Activated naive CD4-positive, alpha-beta T cell treated with anti-CD3 and anti-CD28 coated beads, Interleukin-2, amount 50 U/mL, for 72 hours (primary cell): Measurements from ENCODE around the gene NUDT7. TPM values are rescaled to one million over a fixed set of nuclear protein-coding genes. Genes with fewer than 3 reads are reported as not detected.

ENCODE experiments used
- ATAC-seq, 2 donors: fragments of 150-1000 bp; cut with Tn5 transposase; 2 replicates each; pipeline ENCODE4 v1.10.0; 2021; ENCODE audit warnings: mild to moderate bottlenecking in 2 of 2, moderate library complexity in 2 of 2
- DNase-seq, 2 donors: peaks; one replicate each; pipeline ENCODE4 v3.0.0; 2021 to 2022; ENCODE audit warnings: low spot score in 2 of 2
- H3K27ac Mint-ChIP-seq, 2 donors: one replicate each; pipeline ENCODE4 v1.8.0; 2022; ENCODE audit warnings: mild to moderate bottlenecking in 2 of 2, mixed read lengths in 2 of 2
- H3K36me3 Mint-ChIP-seq, 2 donors: one replicate each; pipeline ENCODE4 v1.8.0; 2022; ENCODE audit warnings: mixed read lengths in 2 of 2
- H3K9me3 Mint-ChIP-seq, 2 donors: one replicate each; pipeline ENCODE4 v1.8.0; 2022; ENCODE audit warnings: mixed read lengths in 2 of 2
- total RNA-seq, 2 donors: library from RNA; stranded (reverse); gene quantifications; one replicate each; pipeline ENCODE4 v1.2.3, GENCODE V29; 2022

The NUDT7 gene
- 1 to 10 TPM; 5.2 to 6.7 TPM for total RNA-seq

DNA sequence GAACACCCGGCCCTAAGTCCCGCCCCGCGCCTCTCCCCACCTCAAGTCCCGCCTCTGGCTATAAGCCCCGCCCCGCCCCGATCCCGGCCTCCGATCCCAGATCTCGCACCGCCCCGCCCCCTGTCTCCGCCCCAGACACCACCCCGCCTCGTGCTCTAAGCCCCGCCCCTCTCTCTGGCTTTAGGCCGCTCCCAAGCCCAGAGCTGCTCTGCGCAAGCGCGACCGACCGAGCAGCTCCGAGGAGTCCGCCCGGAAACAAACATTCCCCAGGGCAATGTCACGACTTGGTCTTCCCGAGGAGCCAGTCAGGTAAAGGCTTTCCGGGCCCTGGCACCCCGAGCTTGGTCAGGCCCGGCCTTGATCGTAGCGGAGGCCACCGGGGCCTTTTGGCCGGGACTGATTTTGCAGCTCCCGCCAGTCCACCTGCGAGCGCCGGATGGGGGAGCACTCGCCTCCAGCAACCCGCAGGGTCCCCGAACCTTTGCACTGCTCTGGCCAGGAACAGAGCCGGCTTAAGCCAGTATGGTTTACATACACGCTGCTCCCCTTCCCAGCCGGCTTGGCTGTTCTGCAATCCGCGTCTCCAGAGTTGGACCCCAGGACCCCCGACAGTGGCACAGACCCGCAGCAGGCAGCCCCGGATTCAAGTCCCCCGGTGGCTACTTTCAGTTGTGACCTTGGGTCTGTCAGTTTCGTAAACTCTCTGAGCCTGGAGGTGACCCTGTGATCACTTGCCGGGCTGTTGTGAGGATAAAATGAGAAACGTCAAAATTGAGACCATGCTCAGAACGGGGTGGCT lies at the start of gene NUDT7:
TSS of gene NUDT7 (plus strand) at position 206 of the 799 bp plus-strand sequence. CDS start at position 275, 69 bp downstream.
- peaks cover 0 to 6% of the 10 kb centered on the region in 2 donors for H3K9me3 Mint-ChIP-seq
- H3K27ac Mint-ChIP-seq: peak within 1 kb of the TSS; percentile 36 to 85
- H3K36me3 Mint-ChIP-seq: peaks cover 10 to 21% of the 10 kb centered on the region in 2 donors
- DNase-seq (peak; percentile 95 to 96), ATAC-seq (peak; percentile 92 to 94)

DNA sequence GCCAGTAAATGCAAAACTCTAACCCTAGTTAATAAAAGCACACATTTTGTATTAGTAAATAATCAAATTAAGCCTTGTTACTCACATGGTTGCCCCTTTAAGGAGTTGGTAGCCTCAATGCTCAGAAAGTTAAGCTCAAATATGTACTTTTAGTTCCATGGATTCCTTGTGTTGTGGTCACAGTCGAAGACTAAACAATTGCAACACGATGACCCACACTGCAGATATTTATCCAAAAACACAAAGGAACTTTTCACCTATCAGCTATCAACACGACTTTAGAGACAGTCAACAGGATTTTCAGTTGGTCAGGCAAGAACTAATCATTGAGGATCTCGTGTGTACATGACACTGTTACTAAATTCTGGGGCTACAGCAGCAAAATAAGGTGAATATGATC lies 47.4 kb upstream of the NUDT7 start:
- DNase-seq (no peak), ATAC-seq (no peak)
- H3K36me3 Mint-ChIP-seq: no peaks in the 10 kb centered on the region
- no peaks in the 10 kb centered on the region for H3K9me3 Mint-ChIP-seq
- H3K27ac Mint-ChIP-seq: no peak overlapping the region

DNA sequence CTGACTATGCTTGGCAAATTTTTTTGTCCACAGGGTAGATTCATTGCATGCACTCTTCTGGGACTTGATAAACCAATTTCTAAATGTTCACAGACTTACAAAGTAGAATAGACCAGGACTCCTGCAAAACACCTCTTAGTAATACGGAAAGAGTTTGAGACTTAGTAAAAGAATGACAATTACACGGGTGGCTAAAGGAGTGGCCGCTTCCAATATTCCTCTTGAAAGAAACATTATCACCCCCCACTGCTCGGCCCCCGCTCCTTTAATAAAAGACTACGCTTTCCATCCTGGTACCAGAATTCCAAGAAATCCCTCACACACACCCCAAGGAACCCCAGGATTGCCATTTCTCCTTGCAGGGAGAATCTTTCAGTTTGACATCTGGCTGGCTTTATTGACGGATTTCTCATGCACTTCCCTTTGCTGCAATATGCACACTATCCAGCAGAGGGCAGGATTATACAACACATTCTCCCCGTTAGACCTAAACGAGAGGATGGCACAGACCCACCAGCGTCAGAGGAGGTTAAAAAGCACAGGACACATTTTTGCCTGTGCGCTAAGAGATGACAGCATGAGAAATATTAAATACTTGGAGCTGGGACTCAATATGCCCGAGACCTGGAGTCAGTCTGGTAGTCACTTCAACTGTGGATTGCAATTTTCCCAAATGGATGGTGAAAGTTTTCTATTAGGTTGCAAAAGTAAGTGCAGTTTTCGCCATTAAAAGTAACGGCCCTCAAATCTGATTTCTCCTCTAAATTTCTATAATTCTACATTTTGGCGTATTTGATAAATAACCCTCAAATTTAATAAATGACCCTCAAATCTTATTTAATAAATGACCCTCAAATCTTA lies 46.6 kb upstream of the NUDT7 start:
- peak; percentile 55 to 60 for DNase-seq
- H3K9me3 Mint-ChIP-seq: no peaks in the 10 kb centered on the region
- H3K27ac Mint-ChIP-seq: no peak overlapping the region
- ATAC-seq: peak; percentile 54 to 77
- H3K36me3 Mint-ChIP-seq: no peaks in the 10 kb centered on the region

DNA sequence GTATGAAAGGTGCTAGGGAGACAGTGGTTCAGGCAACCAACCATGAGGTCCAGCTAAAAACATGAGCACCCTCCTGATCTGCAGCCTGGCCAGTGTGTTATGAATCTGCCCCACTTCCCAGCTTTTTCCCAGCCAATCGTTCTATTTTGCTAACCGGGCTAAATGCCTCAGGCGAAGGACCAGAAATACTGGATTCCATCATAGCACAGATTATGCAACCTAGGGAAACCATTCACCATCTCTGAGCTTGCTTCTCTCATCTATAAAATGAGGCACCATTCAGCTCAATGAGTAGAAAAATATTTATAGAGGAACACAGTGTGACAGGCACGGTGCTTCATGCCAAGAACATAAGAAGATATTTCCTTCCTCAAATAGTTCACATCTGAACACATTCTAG lies 45.2 kb upstream of the NUDT7 start:
- Mint-ChIP-seq H3K9me3 (no peaks in the 10 kb centered on the region), H3K36me3 (no peaks in the 10 kb centered on the region), H3K27ac (no peak overlapping the region)
- DNase-seq (no peak), ATAC-seq (no peak)

DNA sequence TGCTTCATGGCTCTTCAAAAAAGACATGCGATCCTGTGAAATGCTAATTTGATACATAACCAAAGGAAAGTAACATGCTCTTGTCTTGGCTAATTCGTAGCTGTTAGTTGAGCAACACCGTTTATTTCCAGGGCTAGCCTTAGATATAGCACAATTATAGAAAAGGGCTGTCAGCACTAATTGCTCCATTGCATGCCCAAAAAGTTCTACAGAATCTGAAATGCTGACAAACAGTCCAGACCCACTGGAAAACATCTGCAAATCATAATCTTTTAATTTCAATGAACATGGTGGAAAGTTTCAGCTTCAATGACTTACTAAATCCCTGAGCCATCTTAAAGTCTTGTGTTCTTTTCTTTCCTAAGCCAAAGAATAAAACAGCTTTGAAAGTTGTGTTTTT lies 42.9 kb upstream of the NUDT7 start:
- ATAC-seq (no peak), DNase-seq (no peak)
- H3K27ac Mint-ChIP-seq: no peak overlapping the region
- H3K36me3 Mint-ChIP-seq: no peaks in the 10 kb centered on the region
- H3K9me3 Mint-ChIP-seq: no peaks in the 10 kb centered on the region

DNA sequence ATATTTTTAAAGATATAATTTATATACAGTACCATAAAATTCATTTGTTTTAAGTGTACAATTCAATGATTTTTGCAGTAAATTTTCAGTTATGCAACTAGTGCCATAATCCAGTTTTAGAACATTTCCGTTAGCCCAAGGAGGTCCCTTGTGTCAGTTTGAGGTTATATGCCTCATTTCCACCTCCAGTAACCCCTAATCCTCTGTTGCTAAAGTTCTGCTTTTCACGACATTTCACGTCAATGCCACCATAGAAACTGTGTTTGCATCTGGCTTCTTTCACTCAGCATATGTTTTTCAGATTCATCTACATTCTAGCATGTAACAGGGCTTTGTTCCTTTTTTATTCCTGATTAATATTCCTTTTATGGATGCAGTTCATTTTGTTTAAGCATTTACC lies 42.4 kb upstream of the NUDT7 start:
- Mint-ChIP-seq H3K36me3 (no peaks in the 10 kb centered on the region), H3K9me3 (no peaks in the 10 kb centered on the region)
- ATAC-seq: no peak

DNA sequence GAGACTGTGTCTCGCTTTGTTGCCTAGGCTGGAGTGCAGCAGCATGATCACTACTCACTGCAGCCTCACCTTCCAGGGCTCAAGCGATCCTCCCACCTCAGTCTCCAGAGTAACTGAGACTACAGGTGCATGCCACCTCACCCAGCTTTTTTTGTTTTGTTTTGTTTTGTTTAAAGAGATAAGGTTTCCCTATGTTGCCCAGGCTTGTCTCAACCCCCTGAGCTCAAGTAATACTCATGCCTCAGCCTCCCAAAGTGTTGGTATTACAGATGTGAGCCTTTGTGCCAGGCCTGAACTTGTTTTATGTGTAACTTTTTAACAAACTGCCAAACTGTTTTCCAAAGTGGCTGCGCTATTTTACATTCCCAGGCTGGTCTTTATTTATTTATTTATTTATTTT lies 41.8 kb upstream of the NUDT7 start:
- ATAC-seq (no peak), DNase-seq (no peak)
- no peaks in the 10 kb centered on the region for H3K9me3 Mint-ChIP-seq
- no peak overlapping the region for H3K27ac Mint-ChIP-seq
- H3K36me3 Mint-ChIP-seq: no peaks in the 10 kb centered on the region

More for the DNA sequence above, 42.4 kb upstream of the NUDT7 start:
- no peak for DNase-seq
- H3K27ac Mint-ChIP-seq: no peak overlapping the region

DNA sequence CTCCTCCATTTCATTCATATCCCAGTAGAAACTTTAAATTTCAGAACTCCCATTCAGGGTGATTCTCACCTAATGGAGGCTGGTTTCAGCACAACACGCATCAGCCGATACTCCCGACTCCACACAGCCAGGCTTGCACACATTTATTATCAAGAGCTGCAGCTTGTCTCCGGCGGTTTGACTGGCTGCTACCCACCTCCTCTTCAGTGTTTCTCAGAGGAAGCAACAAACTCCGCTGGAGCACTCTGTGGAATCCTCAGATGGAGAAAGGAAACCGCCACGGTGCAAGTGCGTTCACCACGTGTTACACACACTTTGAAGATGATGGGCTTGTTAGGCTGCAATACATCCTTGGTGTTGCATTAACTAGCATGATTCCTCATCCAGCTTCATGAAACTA lies 39.7 kb upstream of the NUDT7 start:
- DNase-seq (no peak), ATAC-seq (no peak)
- no peaks in the 10 kb centered on the region for H3K9me3 Mint-ChIP-seq
- H3K27ac Mint-ChIP-seq: no peak overlapping the region
- no peaks in the 10 kb centered on the region for H3K36me3 Mint-ChIP-seq

DNA sequence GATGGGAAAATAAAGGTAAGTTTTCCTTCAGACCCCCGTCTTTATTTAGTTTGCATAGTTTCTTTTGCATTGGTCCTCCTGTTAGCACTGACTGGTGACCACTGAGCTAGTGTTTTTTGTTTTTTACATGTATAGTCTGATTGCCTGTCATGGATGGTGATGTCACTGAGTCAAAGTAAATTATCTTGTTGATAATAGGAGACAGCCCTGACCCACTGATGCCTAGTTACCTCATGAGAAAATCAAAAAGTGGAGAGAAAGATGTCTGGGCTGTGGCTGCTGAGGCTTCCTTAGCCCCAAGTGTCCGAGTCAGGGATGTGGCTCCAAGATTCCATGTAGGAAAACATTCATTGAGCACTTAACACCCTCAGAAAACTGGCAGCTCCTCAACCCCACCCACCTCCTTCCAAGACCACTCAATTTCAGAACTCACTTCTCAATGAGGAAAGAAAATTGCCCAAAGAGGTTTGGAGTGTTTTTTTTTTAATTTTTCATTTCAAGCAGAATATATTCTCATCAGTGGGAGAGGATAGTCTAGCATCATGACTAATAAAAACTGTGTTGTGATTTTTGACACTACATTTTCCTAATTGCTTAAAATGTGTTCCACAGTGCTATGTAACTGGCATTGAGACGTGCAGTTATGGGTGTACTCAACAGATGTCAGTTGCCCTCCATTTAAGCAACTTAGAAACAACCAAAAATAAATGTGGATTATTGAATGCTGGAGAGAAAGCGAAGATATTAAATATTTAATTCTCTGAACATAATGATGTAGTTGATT lies 38.7 kb upstream of the NUDT7 start:
- Mint-ChIP-seq H3K27ac (no peak overlapping the region), H3K36me3 (no peaks in the 10 kb centered on the region), H3K9me3 (no peaks in the 10 kb centered on the region)
- no peak for DNase-seq
- no peak for ATAC-seq

DNA sequence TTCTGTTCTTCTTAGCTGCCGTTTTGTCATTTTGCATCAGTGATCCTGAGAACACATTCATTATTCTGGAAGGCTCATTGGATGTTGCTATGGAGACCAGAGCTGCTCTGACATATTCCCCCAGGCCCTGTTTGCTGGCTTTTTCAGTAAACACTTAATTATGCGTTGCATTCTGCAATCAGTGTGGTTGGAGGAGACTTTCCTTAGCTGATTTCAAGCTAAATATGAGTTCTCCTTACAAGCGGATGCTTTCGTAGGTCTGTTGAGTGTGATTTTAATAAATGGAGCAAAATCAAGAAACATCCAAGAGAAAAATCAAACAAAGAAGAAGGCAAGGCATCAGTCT lies 38.2 kb upstream of the NUDT7 start:
- DNase-seq: no peak
- no peak overlapping the region for H3K27ac Mint-ChIP-seq
- no peaks in the 10 kb centered on the region for H3K9me3 Mint-ChIP-seq
- no peaks in the 10 kb centered on the region for H3K36me3 Mint-ChIP-seq
- ATAC-seq: no peak

DNA sequence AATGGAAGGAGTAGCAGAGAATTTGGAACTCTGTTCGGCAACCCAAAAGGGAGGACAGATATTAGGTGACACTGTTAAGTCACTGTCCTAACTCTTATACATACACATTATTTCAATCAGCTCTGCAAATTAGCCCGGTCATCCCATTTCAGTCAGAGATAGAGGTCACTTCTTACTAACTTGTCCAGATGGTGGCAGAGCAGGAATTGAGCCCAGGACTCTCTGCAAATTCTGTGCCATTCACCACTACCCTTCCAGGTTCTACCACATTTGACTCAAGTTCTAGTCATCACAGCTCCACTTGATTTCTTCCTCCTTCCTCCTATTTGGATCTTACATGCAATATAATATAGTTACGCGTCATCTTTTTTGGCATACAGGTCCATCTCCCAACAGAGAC lies 35.9 kb upstream of the NUDT7 start:
- no peak for DNase-seq
- Mint-ChIP-seq H3K9me3 (no peaks in the 10 kb centered on the region), H3K36me3 (no peaks in the 10 kb centered on the region), H3K27ac (no peak overlapping the region)
- ATAC-seq: no peak

DNA sequence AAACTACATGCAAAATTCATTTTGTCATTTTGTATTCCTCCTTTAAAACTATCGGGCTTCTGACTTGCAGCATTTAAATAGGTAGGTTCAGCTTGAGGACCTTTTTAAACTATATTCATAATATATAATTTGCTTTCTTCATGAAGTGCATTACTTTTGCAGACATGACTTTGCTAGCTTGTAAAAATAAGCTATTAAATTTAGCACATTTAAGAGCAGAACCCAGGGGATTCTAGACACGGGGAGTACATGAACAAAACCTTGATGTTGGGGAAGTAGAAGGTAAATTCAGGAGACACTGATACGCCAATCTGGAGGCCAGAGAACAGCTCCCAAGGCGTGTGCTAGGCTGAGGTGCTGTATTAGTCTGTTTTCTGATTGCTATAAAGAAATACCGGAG lies 32.3 kb upstream of the NUDT7 start:
- Mint-ChIP-seq H3K9me3 (no peaks in the 10 kb centered on the region), H3K36me3 (no peaks in the 10 kb centered on the region), H3K27ac (no peak overlapping the region)
- DNase-seq (no peak), ATAC-seq (no peak)

DNA sequence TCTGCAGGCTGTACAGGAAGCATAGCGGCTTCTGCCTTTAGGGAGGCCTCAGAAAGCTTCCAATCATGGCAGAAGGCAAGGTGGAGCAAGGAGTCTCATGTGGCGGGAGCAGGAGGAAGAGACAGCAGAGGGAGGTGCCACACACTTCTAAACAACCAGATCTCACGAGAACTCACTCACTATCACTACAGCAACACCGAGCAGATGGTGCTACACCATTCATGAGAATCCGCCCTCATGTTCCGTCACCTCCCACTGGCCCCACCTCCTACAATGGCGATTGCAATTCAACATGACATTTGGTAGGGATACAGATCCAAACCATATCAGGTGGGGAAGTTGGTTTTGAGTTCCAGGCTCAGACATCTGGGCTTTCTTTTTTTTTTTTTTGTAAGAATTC lies 31.9 kb upstream of the NUDT7 start:
- ATAC-seq: no peak
- Mint-ChIP-seq H3K36me3 (no peaks in the 10 kb centered on the region), H3K27ac (no peak overlapping the region), H3K9me3 (no peaks in the 10 kb centered on the region)
- DNase-seq: no peak

DNA sequence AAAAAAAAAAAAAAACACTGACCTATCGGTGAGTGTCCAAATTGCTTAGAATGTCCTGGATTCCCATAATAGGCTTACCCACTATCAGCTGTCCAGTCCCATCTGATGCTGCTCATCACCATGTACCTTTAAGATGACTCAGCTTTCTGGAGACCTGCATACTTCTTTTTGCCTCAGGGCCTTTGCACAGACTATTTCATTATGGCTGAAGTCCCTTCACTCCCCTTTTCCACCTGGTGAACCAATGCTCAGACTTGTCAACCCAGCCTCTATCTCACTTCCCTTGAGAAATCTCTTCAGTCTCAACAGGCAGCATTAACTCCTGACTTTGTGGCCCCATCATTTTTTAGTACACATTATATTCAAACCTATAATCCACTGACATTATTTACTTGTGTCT lies 29.7 kb upstream of the NUDT7 start:
- no peak for ATAC-seq
- Mint-ChIP-seq H3K9me3 (no peaks in the 10 kb centered on the region), H3K36me3 (no peaks in the 10 kb centered on the region), H3K27ac (no peak overlapping the region)
- no peak for DNase-seq

DNA sequence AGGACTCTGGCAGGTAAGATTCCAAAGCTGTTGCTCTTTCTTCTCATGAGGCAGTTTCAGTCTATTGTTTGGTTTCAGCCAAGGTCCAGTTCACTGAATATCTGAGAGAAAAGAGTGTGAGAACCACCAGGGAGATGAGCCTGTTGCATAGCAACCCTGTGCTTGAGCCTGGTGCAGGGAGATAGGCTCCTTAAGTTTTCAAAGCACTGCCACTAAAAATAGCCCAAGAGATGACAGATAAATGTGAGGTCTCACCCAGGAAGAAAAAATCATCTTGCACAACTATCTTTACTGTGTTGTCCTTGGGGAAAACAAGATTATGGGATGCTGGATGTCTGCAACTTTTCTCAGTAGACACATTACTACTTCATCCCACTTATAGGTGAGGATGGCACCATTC lies 26.2 kb upstream of the NUDT7 start:
- Mint-ChIP-seq H3K9me3 (no peaks in the 10 kb centered on the region), H3K36me3 (no peaks in the 10 kb centered on the region), H3K27ac (no peak overlapping the region)
- ATAC-seq (no peak), DNase-seq (no peak)

DNA sequence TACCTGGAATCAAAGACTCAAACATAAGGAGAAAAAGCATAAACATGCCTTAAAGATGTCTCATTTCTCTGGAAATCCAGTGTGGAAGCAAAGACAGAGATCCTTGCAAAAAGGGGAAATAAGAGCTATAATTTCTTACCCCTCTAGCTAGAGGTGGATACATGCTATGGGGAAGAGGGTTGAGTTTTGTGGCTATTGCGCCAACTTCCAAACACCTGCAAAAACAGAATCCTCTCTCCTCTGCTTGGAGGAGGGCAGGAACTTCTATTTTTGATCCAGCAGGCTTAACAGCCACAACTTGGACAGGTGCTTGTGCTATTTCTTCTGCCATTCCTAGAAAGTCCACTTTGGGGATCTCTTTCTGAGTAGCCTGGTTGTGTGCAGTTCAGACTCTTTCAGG lies 21.5 kb upstream of the NUDT7 start:
- DNase-seq (no peak), ATAC-seq (no peak)
- Mint-ChIP-seq H3K36me3 (no peaks in the 10 kb centered on the region), H3K27ac (no peak overlapping the region), H3K9me3 (no peaks in the 10 kb centered on the region)

DNA sequence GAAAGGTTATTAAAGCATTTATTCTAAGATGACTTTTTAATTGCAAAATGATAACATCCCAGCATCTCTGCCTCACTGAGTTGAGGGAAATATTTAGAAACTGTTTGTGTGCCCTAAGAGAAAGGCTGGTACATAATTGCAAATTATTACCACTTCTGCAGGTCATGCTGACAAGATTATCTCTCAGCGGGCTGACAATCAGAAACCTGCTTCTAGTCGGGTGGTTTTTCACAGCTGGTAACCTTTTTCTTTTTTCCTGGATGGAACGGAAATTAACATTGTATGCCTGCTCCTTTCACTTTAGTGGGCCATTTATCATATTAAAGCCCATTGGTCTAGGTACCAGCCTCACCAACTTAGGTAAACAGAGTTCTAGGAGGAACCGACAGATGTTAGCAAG lies 17.0 kb upstream of the NUDT7 start:
- Mint-ChIP-seq H3K36me3 (no peaks in the 10 kb centered on the region), H3K27ac (no peak overlapping the region), H3K9me3 (no peaks in the 10 kb centered on the region)
- ATAC-seq (no peak), DNase-seq (no peak)
